Natural killer cell (primary cell): Measurements from ENCODE around the gene CNOT8. TPM values are rescaled to one million over a fixed set of nuclear protein-coding genes. Genes with fewer than 3 reads are reported as not detected.
"Not testable (repeated sequence)": the region's sequence is repeated elsewhere in the genome, so short reads cannot be mapped to it uniquely, and the experiment has no call there.

Experiments
- ATAC-seq, 3 donors: fragments of 150-1000 bp in 2 of 3; fragments of 200-7000 bp in 1 of 3; cut with Tn5 transposase; 1 replicate in 1 of 3; 2 replicates in 2 of 3; pipeline ENCODE4 v1.10.0; 2021; ENCODE audit warnings: mild to moderate bottlenecking in 2 of 3, moderate library complexity in 2 of 3
- DNase-seq, 2 donors: peaks; one replicate each; pipeline versions ENCODE4 v3.0.0 to v3.0.0-alpha.2; 2013 to 2021; ENCODE audit warnings: mixed read lengths in 1 of 2
- H3K27ac ChIP-seq: one replicate; pipeline ENCODE4 v1.5.1; 2013; ENCODE audit warnings: mild to moderate bottlenecking, low read length
- H3K27me3 ChIP-seq: one replicate; pipeline ENCODE4 v1.6.1; 2013; ENCODE audit warnings: low read length; ENCODE audit not compliant: control insufficient read depth, insufficient read depth
- H3K36me3 ChIP-seq: one replicate; pipeline ENCODE4 v1.6.1; 2013; ENCODE audit warnings: low read length; ENCODE audit not compliant: control insufficient read depth, insufficient read depth
- H3K4me1 ChIP-seq: one replicate; pipeline ENCODE4 v1.6.1; 2013; ENCODE audit warnings: low read length; ENCODE audit not compliant: control insufficient read depth, insufficient read depth
- H3K4me3 ChIP-seq: one replicate; pipeline ENCODE4 v1.5.1; 2013; ENCODE audit warnings: low read length
- H3K9me3 ChIP-seq: one replicate; pipeline ENCODE4 v1.6.1; 2013; ENCODE audit warnings: low read length; ENCODE audit not compliant: control insufficient read depth, insufficient read depth
- H3K27ac Mint-ChIP-seq, 2 donors: one replicate each; pipeline ENCODE4 v1.8.0; 2022; ENCODE audit warnings: mild to moderate bottlenecking in 2 of 2, mixed read lengths in 2 of 2, moderate library complexity in 1 of 2
- H3K27me3 Mint-ChIP-seq, 2 donors: one replicate each; pipeline ENCODE4 v1.8.0; 2022; ENCODE audit warnings: low read depth in 2 of 2, mixed read lengths in 2 of 2
- H3K36me3 Mint-ChIP-seq: one replicate; pipeline ENCODE4 v1.8.0; 2022; ENCODE audit warnings: mixed read lengths
- H3K4me1 Mint-ChIP-seq, 2 donors: one replicate each; pipeline ENCODE4 v1.8.0; 2022; ENCODE audit warnings: mixed read lengths in 2 of 2
- H3K4me3 Mint-ChIP-seq: one replicate; pipeline ENCODE4 v1.8.0; 2022; ENCODE audit warnings: mild to moderate bottlenecking, moderate library complexity, mixed read lengths
- H3K9me3 Mint-ChIP-seq, 2 donors: one replicate each; pipeline ENCODE4 v1.8.0; 2022; ENCODE audit warnings: mixed read lengths in 2 of 2
- WGBS: methylation state at CpG from one replicate; pipeline ENCODE4 v1.1.7; 2013; ENCODE audit warnings: missing lambda C conversion rate; ENCODE audit not compliant: insufficient coverage; 5-methylcytosine and 5-hydroxymethylcytosine counted together
- intact Hi-C: fragments of 100-400 bp; cut with micrococcal nuclease; formaldehyde crosslinking; loops from one replicate; pipeline ENCODE4 v1.14.2; 2022
- total RNA-seq, 4 donors: library from RNA; stranded (reverse); fragments of 120-200 nt in 1 of 4; gene quantifications; one replicate each; pipeline versions ENCODE4 v1.2.3 to v1.2.4, GENCODE V29; 2013 to 2022
- TF ChIP-seq, protein P1 (sequence below): fragments of 200-600 bp; IDR thresholded peaks from one replicate; pipeline ENCODE4 v1.8.0; 2022; ENCODE audit warnings: antibody characterized with exemption

Gene CNOT8
- total RNA-seq, 3 donors from 2014 or later (not counting 1 experiment from before 2014, with no cell fraction given), result 115 to 128 (median 124) TPM

GRCh38 chr5:154899151-154899816, 40.9 kb downstream of the CNOT8 start:
- Histone ChIP-seq H3K4me3 (no peak overlapping the region), H3K27me3 (no peaks in the 10 kb centered on the region), H3K27ac (no peak overlapping the region), H3K36me3 (peaks cover 63% of the 10 kb centered on the region), H3K4me1 (no peaks in the 10 kb centered on the region), H3K9me3 (no peaks in the 10 kb centered on the region)
- TF ChIP-seq, protein P1, sequence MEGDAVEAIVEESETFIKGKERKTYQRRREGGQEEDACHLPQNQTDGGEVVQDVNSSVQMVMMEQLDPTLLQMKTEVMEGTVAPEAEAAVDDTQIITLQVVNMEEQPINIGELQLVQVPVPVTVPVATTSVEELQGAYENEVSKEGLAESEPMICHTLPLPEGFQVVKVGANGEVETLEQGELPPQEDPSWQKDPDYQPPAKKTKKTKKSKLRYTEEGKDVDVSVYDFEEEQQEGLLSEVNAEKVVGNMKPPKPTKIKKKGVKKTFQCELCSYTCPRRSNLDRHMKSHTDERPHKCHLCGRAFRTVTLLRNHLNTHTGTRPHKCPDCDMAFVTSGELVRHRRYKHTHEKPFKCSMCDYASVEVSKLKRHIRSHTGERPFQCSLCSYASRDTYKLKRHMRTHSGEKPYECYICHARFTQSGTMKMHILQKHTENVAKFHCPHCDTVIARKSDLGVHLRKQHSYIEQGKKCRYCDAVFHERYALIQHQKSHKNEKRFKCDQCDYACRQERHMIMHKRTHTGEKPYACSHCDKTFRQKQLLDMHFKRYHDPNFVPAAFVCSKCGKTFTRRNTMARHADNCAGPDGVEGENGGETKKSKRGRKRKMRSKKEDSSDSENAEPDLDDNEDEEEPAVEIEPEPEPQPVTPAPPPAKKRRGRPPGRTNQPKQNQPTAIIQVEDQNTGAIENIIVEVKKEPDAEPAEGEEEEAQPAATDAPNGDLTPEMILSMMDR, result no peak
- DNase-seq (no peak), ATAC-seq (no peak)
- Mint-ChIP-seq H3K4me3 (no peak overlapping the region), H3K27ac (no peak overlapping the region), H3K36me3 (peaks cover 22% of the 10 kb centered on the region), H3K4me1 (no peaks in the 10 kb centered on the region), H3K9me3 (no peaks in the 10 kb centered on the region), H3K27me3 (no peaks in the 10 kb centered on the region)
- 95% methylated on average over 9 of the region's 9 CpGs for WGBS
- intact Hi-C loops, result no loop called here

- Histone ChIP-seq H3K4me3 (no peak overlapping the region), H3K27me3 (no peaks in the 10 kb centered on the region), H3K27ac (no peak overlapping the region), H3K36me3 (peaks cover 67% of the 10 kb centered on the region), H3K9me3 (no peaks in the 10 kb centered on the region), H3K4me1 (no peaks in the 10 kb centered on the region)
- Mint-ChIP-seq H3K4me1 (no peaks in the 10 kb centered on the region), H3K4me3 (no peak overlapping the region), H3K27ac (no peak overlapping the region), H3K36me3 (peaks cover 27% of the 10 kb centered on the region), H3K9me3 (no peaks in the 10 kb centered on the region), H3K27me3 (no peaks in the 10 kb centered on the region)
- ATAC-seq, result no peak
- TF ChIP-seq, protein P1, result no peak
- DNase-seq, result no peak
- no CpG with 5 or more reads among the region's 1 CpG for WGBS
- intact Hi-C loops, result no loop called here
Observed at GRCh38 chr5:154900066-154900465, 41.6 kb downstream of the CNOT8 start.

DNA sequence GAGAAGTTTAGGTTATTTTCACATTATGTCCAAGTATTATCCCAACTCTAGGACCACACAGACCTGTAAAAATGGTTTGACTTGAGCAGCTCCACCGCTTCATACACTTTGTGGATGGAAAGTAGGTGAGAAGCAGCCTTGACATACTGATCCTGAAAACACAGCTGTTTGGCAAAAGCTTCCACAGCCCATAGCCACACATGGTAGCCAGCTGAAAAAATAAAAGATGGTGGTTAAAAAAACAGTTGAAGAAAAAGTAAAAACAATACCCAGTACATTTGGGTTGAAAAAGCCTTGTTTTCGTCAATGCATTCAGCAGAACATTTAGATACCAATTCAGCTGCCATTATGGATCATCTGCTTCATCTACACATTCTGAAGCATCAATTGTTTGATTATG, 42.8 kb downstream of the CNOT8 start:
- DNase-seq (no peak), ATAC-seq (no peak)
- peaks cover 27% of the 10 kb centered on the region for H3K36me3 Mint-ChIP-seq
- no peak overlapping the region for H3K4me3 Mint-ChIP-seq
- Histone ChIP-seq H3K4me3 (no peak overlapping the region), H3K27me3 (no peaks in the 10 kb centered on the region), H3K27ac (no peak overlapping the region), H3K4me1 (no peaks in the 10 kb centered on the region), H3K9me3 (no peaks in the 10 kb centered on the region), H3K36me3 (peaks cover 71% of the 10 kb centered on the region)
- intact Hi-C loops, result no loop called here
- no peaks in the 10 kb centered on the region for H3K4me1 Mint-ChIP-seq
- no peaks in the 10 kb centered on the region for H3K9me3 Mint-ChIP-seq
- 100% methylated on average over 1 of the region's 2 CpGs for WGBS
- TF ChIP-seq, protein P1, result no peak
- no peak overlapping the region for H3K27ac Mint-ChIP-seq
- no peaks in the 10 kb centered on the region for H3K27me3 Mint-ChIP-seq

- Mint-ChIP-seq H3K4me1 (no peaks in the 10 kb centered on the region), H3K27me3 (no peaks in the 10 kb centered on the region), H3K4me3 (no peak overlapping the region), H3K36me3 (peaks cover 27% of the 10 kb centered on the region), H3K9me3 (no peaks in the 10 kb centered on the region), H3K27ac (no peak overlapping the region)
- Histone ChIP-seq H3K4me3 (no peak overlapping the region), H3K36me3 (peaks cover 75% of the 10 kb centered on the region), H3K27ac (no peak overlapping the region), H3K4me1 (no peaks in the 10 kb centered on the region), H3K27me3 (no peaks in the 10 kb centered on the region), H3K9me3 (no peaks in the 10 kb centered on the region)
- ATAC-seq (no peak), DNase-seq (no peak)
- intact Hi-C loops, result no loop called here
- TF ChIP-seq, protein P1, result no peak
- 95% methylated on average over 6 of the region's 6 CpGs for WGBS
Observed at GRCh38 chr5:154901913-154902312, 43.5 kb downstream of the CNOT8 start.

DNA sequence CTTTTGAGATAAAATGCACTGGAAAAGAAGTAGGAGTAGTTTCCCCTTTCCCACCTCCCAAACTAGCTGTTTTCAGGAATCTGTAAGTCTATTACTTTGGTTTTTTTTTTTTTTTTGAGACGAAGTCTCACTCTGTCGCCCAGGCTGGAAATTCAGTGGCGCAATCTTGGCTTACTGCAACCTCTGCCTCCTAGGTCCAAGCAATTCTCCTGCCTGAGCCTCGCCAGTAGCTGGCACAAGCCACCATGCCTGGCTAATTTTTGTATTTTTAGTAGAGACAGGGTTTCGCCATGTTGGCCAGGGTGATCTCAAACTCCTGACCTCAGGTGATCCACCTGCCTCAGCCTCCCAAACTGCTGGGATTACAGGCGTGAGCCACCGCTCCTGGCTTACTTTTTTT, 47.2 kb downstream of the CNOT8 start:
- ATAC-seq, H3K4me3 ChIP-seq, H3K4me3 Mint-ChIP-seq, intact Hi-C loops, H3K4me1 ChIP-seq, H3K4me1 Mint-ChIP-seq, H3K9me3 Mint-ChIP-seq, H3K27me3 Mint-ChIP-seq, H3K27me3 ChIP-seq, H3K27ac Mint-ChIP-seq, H3K27ac ChIP-seq, DNase-seq, H3K9me3 ChIP-seq: not testable (repeated sequence)
- WGBS, result 93% methylated on average over 5 of the region's 7 CpGs
- H3K36me3 Mint-ChIP-seq, result peaks cover 27% of the 10 kb centered on the region
- H3K36me3 ChIP-seq, result peaks cover 67% of the 10 kb centered on the region
